ENCODE results near the gene HEPN1. TPM values are rescaled to one million over a fixed set of nuclear protein-coding genes. Genes with fewer than 3 reads are reported as not detected.

The HEPN1 gene
- polyA plus RNA-seq, 2 of the 4 experiments (the other 2 are of a cell fraction) = not detected

GRCh38 chr11:124945826-124946225 is 26.8 kb downstream of the HEPN1 start:
- Histone ChIP-seq H3K4me1 (no peaks in the 10 kb centered on the region), H3K4me3 (no peak overlapping the region), H3K4me2 (no peak overlapping the region), H3K27ac (no peak overlapping the region), H3K9me3 (no peaks in the 10 kb centered on the region)
- no peak for DNase-seq (ENCODE audit: low read depth in 1 of 2, low spot score in 1 of 2)
- ATAC-seq = no peak
- TF ChIP-seq HOXB5 (CRISPR knock-in tag; IDR thresholded peaks at IDR 0.05) = no peak
- no peak for TF ChIP-seq FOSL2 (IDR thresholded peaks at IDR 0.05)
- TF ChIP-seq FOSL2 (CRISPR knock-in tag; IDR thresholded peaks at IDR 0.05) = no peak
- no peak for TF ChIP-seq RNF2 (IDR thresholded peaks at IDR 0.05; ENCODE audit: borderline replicate concordance, low read depth)
- no peak for TF ChIP-seq RFX5 (IDR thresholded peaks at IDR 0.05)
- no peak for TF ChIP-seq KDM5A (IDR thresholded peaks at IDR 0.05)
- TF ChIP-seq SMC3 (IDR thresholded peaks at IDR 0.05) = no peak
- no peak for TF ChIP-seq ZC3H11A (IDR thresholded peaks at IDR 0.05)
- TF ChIP-seq HMGXB4 (CRISPR knock-in tag; IDR thresholded peaks at IDR 0.05; ENCODE audit: borderline replicate concordance) = no peak
- TF ChIP-seq RARB (CRISPR knock-in tag; IDR thresholded peaks at IDR 0.05) = no peak
- ChIA-PET CTCF (no interaction called here), POLR2A (no interaction called here)
- no peak for FAIRE-seq
- WGBS (ENCODE audit: missing lambda C conversion rate) = 58% methylated on average over 6 of the region's 6 CpGs

- Histone ChIP-seq H3K27ac (no peak overlapping the region), H3K4me3 (no peak overlapping the region), H3K9me3 (no peaks in the 10 kb centered on the region), H3K4me2 (no peak overlapping the region), H3K4me1 (no peaks in the 10 kb centered on the region)
- ChIA-PET CTCF (no interaction called here), POLR2A (no interaction called here)
- 10% methylated on average over 2 of the region's 2 CpGs for whole genome bisulfite sequencing (ENCODE audit: missing lambda C conversion rate)
- TF ChIP-seq BHLHE40 (IDR thresholded peaks at IDR 0.05; ENCODE audit: low read depth, low read length) (no peak), HOXB5 (CRISPR knock-in tag; IDR thresholded peaks at IDR 0.05) (no peak), ATOH8 (CRISPR knock-in tag; IDR thresholded peaks at IDR 0.05; ENCODE audit: low read depth) (no peak), SMC3 (IDR thresholded peaks at IDR 0.05) (no peak), SREBF2 (IDR thresholded peaks at IDR 0.05) (no peak)
- ATAC-seq = no peak
- DNase-seq (ENCODE audit: low read depth in 1 of 2, low spot score in 1 of 2) = no peak
- no peak for FAIRE-seq
Observed at GRCh38 chr11:124946735-124947141, 27.7 kb downstream of the HEPN1 start.

GRCh38 chr11:124950601-124951330 is 31.7 kb downstream of the HEPN1 start:
- TF ChIP-seq HOXA7 (CRISPR knock-in tag; IDR thresholded peaks at IDR 0.05) = no peak
- no peak for TF ChIP-seq JUNB (IDR thresholded peaks at IDR 0.05)
- TF ChIP-seq BHLHE40 (IDR thresholded peaks at IDR 0.05; ENCODE audit: low read depth, low read length) = no peak
- TF ChIP-seq REST (IDR thresholded peaks at IDR 0.05) = no peak
- no peak for TF ChIP-seq EHMT2 (IDR thresholded peaks at IDR 0.05; ENCODE audit: low read depth)
- TF ChIP-seq PBX3 (IDR thresholded peaks at IDR 0.05) = no peak
- no peak for TF ChIP-seq GATA3 (IDR thresholded peaks at IDR 0.05; ENCODE audit: borderline replicate concordance)
- TF ChIP-seq HOXB13 (CRISPR knock-in tag; IDR thresholded peaks at IDR 0.05; ENCODE audit: low read depth) = no peak
- no peak for TF ChIP-seq EHF (CRISPR knock-in tag; IDR thresholded peaks at IDR 0.05)
- TF ChIP-seq ATOH8 (CRISPR knock-in tag; IDR thresholded peaks at IDR 0.05; ENCODE audit: low read depth) = no peak
- TF ChIP-seq CHD4 (IDR thresholded peaks at IDR 0.05; ENCODE audit: borderline replicate concordance) = no peak
- TF ChIP-seq ELK1 (IDR thresholded peaks at IDR 0.05; ENCODE audit: low read depth, low read length) = no peak
- no peak for TF ChIP-seq MAFK (IDR thresholded peaks at IDR 0.05; ENCODE audit: partially characterized antibody)
- POLR2A ChIA-PET = no interaction called here

More at GRCh38 chr11:124950601-124951330, 31.7 kb downstream of the HEPN1 start:
- no peak overlapping the region for H3K4me2 ChIP-seq
- FAIRE-seq (no peak), ATAC-seq (no peak), DNase-seq (ENCODE audit: low read depth in 1 of 2, low spot score in 1 of 2) (no peak)
- peaks cover 5% of the 10 kb centered on the region; the same call in 1 of the 3 replicates for H3K4me1 ChIP-seq
- H3K9me3 ChIP-seq = no peaks in the 10 kb centered on the region
- CTCF ChIA-PET = interaction anchor here (1.3 kb wide), 1 partner anchor 15 kb away, joined by 3 read pairs; the partner anchor contains the start of gene HEPACAM
- no peak overlapping the region for H3K27ac ChIP-seq
- no peak overlapping the region for H3K4me3 ChIP-seq
